8988T (cell line): ENCODE data around the gene RHOC.

Experiments used
- DNase-seq: peaks from one replicate; pipeline ENCODE4 v3.0.0; 2011

Gene RHOC

GRCh38 chr1:112676543-112676942 is 30.4 kb downstream of the RHOC start:
- no peak for DNase-seq

GRCh38 chr1:112675728-112676381 is 31.1 kb downstream of the RHOC start:
- no peak for DNase-seq

- DNase-seq = no peak
Observed at GRCh38 chr1:112674986-112675727, 31.8 kb downstream of the RHOC start.

- peak; percentile 36 for DNase-seq
Observed at GRCh38 chr1:112674440-112674985, 32.4 kb downstream of the RHOC start, which contains the start of gene MOV10. Gene MOV10 (plus strand): TSS chr1:112674659. CDS start chr1:112674913, 254 bp downstream.

GRCh38 chr1:112673592-112674439 is 33.1 kb downstream of the RHOC start:
- DNase-seq = no peak

GRCh38 chr1:112672842-112673241 is 34.1 kb downstream of the RHOC start:
- DNase-seq = no peak

- DNase-seq = no peak
Observed at GRCh38 chr1:112672009-112672408, 34.9 kb downstream of the RHOC start.

- no peak for DNase-seq
Observed at GRCh38 chr1:112666946-112667345, 40.0 kb downstream of the RHOC start.

GRCh38 chr1:112665857-112666256 is 41.1 kb downstream of the RHOC start:
- no peak for DNase-seq

- no peak for DNase-seq
Observed at GRCh38 chr1:112651205-112651604, 55.7 kb downstream of the RHOC start.
